Neural cell (in vitro differentiated cells): Measurements from ENCODE around the gene MPHOSPH8. TPM values are rescaled to one million over a fixed set of nuclear protein-coding genes. Genes with fewer than 3 reads are reported as not detected.

ENCODE experiments used
- H2AFZ ChIP-seq: fragments of 200-600, 300-800 bp; sonication (generic), shearing (Covaris generic); 2 replicates; pipeline ENCODE4 v1.6.0; 2014; ENCODE audit warnings: low read depth, mild to moderate bottlenecking, antibody characterized with exemption, low read length, moderate library complexity
- H3F3A ChIP-seq: fragments of 200-600 bp; shearing (Covaris generic); 2 replicates; pipeline ENCODE4 v1.6.1; 2016; ENCODE audit warnings: mild to moderate bottlenecking, moderate library complexity, mixed read lengths, antibody characterized with exemption, low read length; ENCODE audit not compliant: insufficient read depth, poor library complexity, severe bottlenecking
- H3K27ac ChIP-seq: fragments of 200-600, 300-800 bp; sonication (generic), shearing (Covaris generic); 2 replicates; pipeline ENCODE4 v1.5.1; 2014; ENCODE audit warnings: mild to moderate bottlenecking, low read length, moderate library complexity
- H3K27me3 ChIP-seq: fragments of 300-800, 200-600 bp; sonication (generic), shearing (Covaris generic); 2 replicates; pipeline ENCODE4 v1.6.0; 2014; ENCODE audit warnings: mild to moderate bottlenecking, low read depth, low read length, moderate library complexity; ENCODE audit not compliant: insufficient read depth
- H3K36me3 ChIP-seq: fragments of 300-800, 200-600 bp; sonication (generic), shearing (Covaris generic); 2 replicates; pipeline ENCODE4 v1.5.1; 2014; ENCODE audit warnings: mild to moderate bottlenecking, antibody characterized with exemption, low read length, moderate library complexity; ENCODE audit not compliant: insufficient read depth
- H3K4me2 ChIP-seq: fragments of 300-800, 200-600 bp; sonication (generic), shearing (Covaris generic); 2 replicates; pipeline ENCODE4 v1.6.0; 2014; ENCODE audit warnings: mild to moderate bottlenecking, low read length
- H3K4me3 ChIP-seq: fragments of 300-800, 200-600 bp; sonication (generic), shearing (Covaris generic); 2 replicates; pipeline ENCODE4 v1.5.1; 2014; ENCODE audit warnings: mild to moderate bottlenecking, low read length, moderate library complexity
- H3K79me2 ChIP-seq: fragments of 200-600 bp; shearing (Covaris generic); replicated peaks from 2 replicates; pipeline ENCODE4 v1.6.0; 2014; ENCODE audit warnings: mild to moderate bottlenecking, low read length, moderate library complexity; ENCODE audit not compliant: insufficient read depth
- H3K9ac ChIP-seq: fragments of 300-800, 200-600 bp; sonication (generic), shearing (Covaris generic); 2 replicates; pipeline ENCODE4 v1.6.1; 2016; ENCODE audit warnings: mild to moderate bottlenecking, low read length, mixed read lengths
- H3K9me2 ChIP-seq: fragments of 200-600 bp; shearing (Covaris generic); 2 replicates; pipeline ENCODE4 v1.6.1; 2016; ENCODE audit warnings: mild to moderate bottlenecking, low read length, mixed read lengths; ENCODE audit not compliant: insufficient read depth
- H3K9me3 ChIP-seq: fragments of 200-600, 300-800 bp; sonication (generic), shearing (Covaris generic); 2 replicates; pipeline ENCODE4 v1.6.1; 2016; ENCODE audit warnings: mild to moderate bottlenecking, mixed run types, low read length, moderate library complexity, mixed read lengths
- H4K20me1 ChIP-seq: fragments of 200-600 bp; shearing (Covaris generic); 2 replicates; pipeline ENCODE4 v1.6.1; 2016; ENCODE audit warnings: mild to moderate bottlenecking, mixed run types; ENCODE audit not compliant: insufficient read depth
- EP300 ChIP-seq: fragments of 450-650 bp; conservative IDR thresholded peaks from 2 replicates; pipeline ENCODE4 v1.6.1; 2014; ENCODE audit warnings: antibody characterized with exemption, mild to moderate bottlenecking, moderate library complexity; ENCODE audit not compliant: poor library complexity, severe bottlenecking
- EZH2 ChIP-seq: fragments of 200-600, 300-800 bp; shearing (Covaris generic), sonication (generic); IDR thresholded peaks from 2 replicates; pipeline ENCODE4 v1.6.1; 2014; ENCODE audit warnings: antibody characterized with exemption, low read length, borderline replicate concordance, mild to moderate bottlenecking; ENCODE audit not compliant: insufficient read depth, poor library complexity, severe bottlenecking
- MXI1 ChIP-seq: fragments of 450-650 bp; conservative IDR thresholded peaks from 2 replicates; pipeline ENCODE4 v1.6.1; 2014; ENCODE audit warnings: antibody characterized with exemption, mild to moderate bottlenecking; ENCODE audit not compliant: poor library complexity, severe bottlenecking
- POLR2AphosphoS5 ChIP-seq: IDR thresholded peaks from 2 replicates; pipeline ENCODE4 v1.6.1; 2012
- RAD21 ChIP-seq: fragments of 450-650 bp; conservative IDR thresholded peaks from 2 replicates; pipeline ENCODE4 v1.6.1; 2014; ENCODE audit warnings: antibody characterized with exemption, mild to moderate bottlenecking, moderate library complexity
- SMC3 ChIP-seq: fragments of 450-650 bp; conservative IDR thresholded peaks from 2 replicates; pipeline ENCODE4 v1.6.1; 2014; ENCODE audit warnings: antibody characterized with exemption, mild to moderate bottlenecking, moderate library complexity; ENCODE audit not compliant: poor library complexity
- TAF1 ChIP-seq: IDR thresholded peaks from 2 replicates; pipeline ENCODE4 v1.6.1; 2012; ENCODE audit warnings: low read depth
- polyA plus RNA-seq: library from polyadenylated mRNA; depleted of rRNA; stranded (reverse); fragments of >200 nt; gene quantifications from 2 replicates; pipeline ENCODE4 v1.2.3, GENCODE V29; 2014
- TF ChIP-seq, protein P1 (sequence below): IDR thresholded peaks from 2 replicates; pipeline ENCODE4 v1.6.1; 2012; ENCODE audit warnings: borderline replicate concordance
- TF ChIP-seq, protein P2 (sequence below): fragments of 450-650 bp; IDR thresholded peaks from 2 replicates; pipeline ENCODE4 v1.5.1; 2014; ENCODE audit warnings: antibody characterized with exemption, mild to moderate bottlenecking, moderate library complexity; ENCODE audit not compliant: poor library complexity, severe bottlenecking

Gene MPHOSPH8
- polyA plus RNA-seq, 1 donor from 2014 or later: 35.0 TPM

DNA sequence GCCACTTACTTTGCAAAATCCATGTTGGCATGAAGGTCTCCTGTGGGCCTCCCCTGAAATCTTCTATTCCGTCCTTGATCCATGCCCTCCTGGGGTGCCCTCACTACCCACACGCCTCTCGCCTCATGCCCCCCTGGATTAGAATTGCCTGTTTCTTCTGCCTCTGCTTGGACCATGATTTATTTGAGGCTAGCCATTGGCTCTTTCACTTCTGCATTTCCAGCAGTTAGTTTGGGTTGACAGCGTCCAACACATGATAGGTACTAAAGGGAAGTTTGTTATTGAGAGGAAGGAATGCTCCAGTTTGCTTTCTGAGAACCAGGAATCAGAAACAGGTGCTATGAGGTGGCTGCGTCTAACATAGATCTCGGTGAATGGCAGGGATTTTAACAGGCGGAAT is 41.6 kb upstream of the MPHOSPH8 start:
- Histone ChIP-seq H3K36me3 (no peaks in the 10 kb centered on the region), H3F3A (no peaks in the 10 kb centered on the region), H3K4me3 (no peak overlapping the region), H3K9me3 (no peaks in the 10 kb centered on the region), H2AFZ (no peak overlapping the region), H3K4me2 (no peak overlapping the region), H3K9ac (no peak overlapping the region), H3K9me2 (no peaks in the 10 kb centered on the region), H3K27ac (no peak overlapping the region), H3K79me2 (no peaks in the 10 kb centered on the region), H3K27me3 (no peaks in the 10 kb centered on the region), H4K20me1 (no peaks in the 10 kb centered on the region)
- TF ChIP-seq, protein P1, sequence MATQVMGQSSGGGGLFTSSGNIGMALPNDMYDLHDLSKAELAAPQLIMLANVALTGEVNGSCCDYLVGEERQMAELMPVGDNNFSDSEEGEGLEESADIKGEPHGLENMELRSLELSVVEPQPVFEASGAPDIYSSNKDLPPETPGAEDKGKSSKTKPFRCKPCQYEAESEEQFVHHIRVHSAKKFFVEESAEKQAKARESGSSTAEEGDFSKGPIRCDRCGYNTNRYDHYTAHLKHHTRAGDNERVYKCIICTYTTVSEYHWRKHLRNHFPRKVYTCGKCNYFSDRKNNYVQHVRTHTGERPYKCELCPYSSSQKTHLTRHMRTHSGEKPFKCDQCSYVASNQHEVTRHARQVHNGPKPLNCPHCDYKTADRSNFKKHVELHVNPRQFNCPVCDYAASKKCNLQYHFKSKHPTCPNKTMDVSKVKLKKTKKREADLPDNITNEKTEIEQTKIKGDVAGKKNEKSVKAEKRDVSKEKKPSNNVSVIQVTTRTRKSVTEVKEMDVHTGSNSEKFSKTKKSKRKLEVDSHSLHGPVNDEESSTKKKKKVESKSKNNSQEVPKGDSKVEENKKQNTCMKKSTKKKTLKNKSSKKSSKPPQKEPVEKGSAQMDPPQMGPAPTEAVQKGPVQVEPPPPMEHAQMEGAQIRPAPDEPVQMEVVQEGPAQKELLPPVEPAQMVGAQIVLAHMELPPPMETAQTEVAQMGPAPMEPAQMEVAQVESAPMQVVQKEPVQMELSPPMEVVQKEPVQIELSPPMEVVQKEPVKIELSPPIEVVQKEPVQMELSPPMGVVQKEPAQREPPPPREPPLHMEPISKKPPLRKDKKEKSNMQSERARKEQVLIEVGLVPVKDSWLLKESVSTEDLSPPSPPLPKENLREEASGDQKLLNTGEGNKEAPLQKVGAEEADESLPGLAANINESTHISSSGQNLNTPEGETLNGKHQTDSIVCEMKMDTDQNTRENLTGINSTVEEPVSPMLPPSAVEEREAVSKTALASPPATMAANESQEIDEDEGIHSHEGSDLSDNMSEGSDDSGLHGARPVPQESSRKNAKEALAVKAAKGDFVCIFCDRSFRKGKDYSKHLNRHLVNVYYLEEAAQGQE: no peak
- no peak for TF ChIP-seq POLR2AphosphoS5
- TF ChIP-seq EP300: no peak
- no peak for TF ChIP-seq MXI1
- TF ChIP-seq, protein P2, sequence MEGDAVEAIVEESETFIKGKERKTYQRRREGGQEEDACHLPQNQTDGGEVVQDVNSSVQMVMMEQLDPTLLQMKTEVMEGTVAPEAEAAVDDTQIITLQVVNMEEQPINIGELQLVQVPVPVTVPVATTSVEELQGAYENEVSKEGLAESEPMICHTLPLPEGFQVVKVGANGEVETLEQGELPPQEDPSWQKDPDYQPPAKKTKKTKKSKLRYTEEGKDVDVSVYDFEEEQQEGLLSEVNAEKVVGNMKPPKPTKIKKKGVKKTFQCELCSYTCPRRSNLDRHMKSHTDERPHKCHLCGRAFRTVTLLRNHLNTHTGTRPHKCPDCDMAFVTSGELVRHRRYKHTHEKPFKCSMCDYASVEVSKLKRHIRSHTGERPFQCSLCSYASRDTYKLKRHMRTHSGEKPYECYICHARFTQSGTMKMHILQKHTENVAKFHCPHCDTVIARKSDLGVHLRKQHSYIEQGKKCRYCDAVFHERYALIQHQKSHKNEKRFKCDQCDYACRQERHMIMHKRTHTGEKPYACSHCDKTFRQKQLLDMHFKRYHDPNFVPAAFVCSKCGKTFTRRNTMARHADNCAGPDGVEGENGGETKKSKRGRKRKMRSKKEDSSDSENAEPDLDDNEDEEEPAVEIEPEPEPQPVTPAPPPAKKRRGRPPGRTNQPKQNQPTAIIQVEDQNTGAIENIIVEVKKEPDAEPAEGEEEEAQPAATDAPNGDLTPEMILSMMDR: no peak
- TF ChIP-seq TAF1: no peak
- no peak for TF ChIP-seq EZH2
- no peak for TF ChIP-seq SMC3
- TF ChIP-seq RAD21: no peak

- TF ChIP-seq, protein P2: no peak
- TF ChIP-seq EP300 (no peak), SMC3 (no peak), MXI1 (no peak)
- TF ChIP-seq, protein P1: no peak
- no peaks in the 10 kb centered on the region for H3K36me3 ChIP-seq
- H3K4me3 ChIP-seq: no peak overlapping the region
- H3K9me3 ChIP-seq: no peaks in the 10 kb centered on the region
- H3K9me2 ChIP-seq: no peaks in the 10 kb centered on the region
- H3K4me2 ChIP-seq: no peak overlapping the region
- H2AFZ ChIP-seq: no peak overlapping the region
- H4K20me1 ChIP-seq: no peaks in the 10 kb centered on the region
- H3K79me2 ChIP-seq: no peaks in the 10 kb centered on the region
- no peaks in the 10 kb centered on the region for H3F3A ChIP-seq
- H3K27me3 ChIP-seq: no peaks in the 10 kb centered on the region
- no peak overlapping the region for H3K27ac ChIP-seq
- no peak overlapping the region for H3K9ac ChIP-seq
Observed at GRCh38 chr13:19592657-19593180, 40.7 kb upstream of the MPHOSPH8 start.
